MCF 10A (cell line): ENCODE results near the gene RGS4. TPM values are rescaled to one million over a fixed set of nuclear protein-coding genes. Genes with fewer than 3 reads are reported as not detected.

Source experiments
- BruUV-seq: library from RNA; stranded (reverse); fragments of 400-500 nt; replicated peaks from 2 replicates; lab custom pipeline; 2021; lab: Mats Ljungman, UMichigan
- CTCF ChIA-PET: fragments of 300-600 bp; sonication (Branson Sonifier 250); formaldehyde crosslinking; extraction: SDS; loops from one replicate; lab custom pipeline; 2021; ENCODE audit warnings: antibody characterized with exemption, inconsistent platforms; lab: Yijun Ruan, JAX
- POLR2A ChIA-PET: fragments of 300-600, 350-650 bp; sonication (Branson Sonifier 250); formaldehyde crosslinking; extraction: SDS; loops from one replicate; lab custom pipeline; 2020; ENCODE audit warnings: antibody characterized with exemption, inconsistent platforms; lab: Yijun Ruan, JAX
- DNase-seq: peaks from one replicate; pipeline ENCODE4 v3.0.0-alpha.2; 2018; ENCODE audit not compliant: unreplicated experiment
- H3K27ac Mint-ChIP-seq: one replicate; pipeline ENCODE4 v1.8.0; 2022; ENCODE audit warnings: mild to moderate bottlenecking, low read depth, mixed read lengths; ENCODE audit not compliant: unreplicated experiment
- H3K27me3 Mint-ChIP-seq: one replicate; pipeline ENCODE4 v1.8.0; 2022; ENCODE audit warnings: mixed read lengths; ENCODE audit not compliant: insufficient read depth, unreplicated experiment
- H3K36me3 Mint-ChIP-seq: one replicate; pipeline ENCODE4 v1.8.0; 2022; ENCODE audit warnings: mild to moderate bottlenecking, moderate library complexity, mixed read lengths; ENCODE audit not compliant: insufficient read depth, unreplicated experiment
- H3K4me1 Mint-ChIP-seq: one replicate; pipeline ENCODE4 v1.8.0; 2022; ENCODE audit warnings: mixed read lengths; ENCODE audit not compliant: insufficient read depth, unreplicated experiment
- H3K4me3 Mint-ChIP-seq: one replicate; pipeline ENCODE4 v1.8.0; 2022; ENCODE audit warnings: mild to moderate bottlenecking, moderate library complexity, mixed read lengths; ENCODE audit not compliant: unreplicated experiment
- H3K9me3 Mint-ChIP-seq: one replicate; pipeline ENCODE4 v1.8.0; 2022; ENCODE audit warnings: mixed read lengths; ENCODE audit not compliant: unreplicated experiment
- intact Hi-C: fragments of 100-400 bp; cut with micrococcal nuclease; formaldehyde crosslinking; loops from 2 replicates; pipeline ENCODE4 v1.14.1; 2022
- total RNA-seq: library from RNA; stranded (reverse); gene quantifications from 2 replicates; pipeline ENCODE4 v1.2.3, GENCODE V29; 2022
- TF ChIP-seq, protein P1 (sequence below): fragments of 200-600 bp; IDR thresholded peaks from one replicate; pipeline ENCODE4 v1.8.0; 2022; ENCODE audit warnings: antibody characterized with exemption, mild to moderate bottlenecking; ENCODE audit not compliant: unreplicated experiment

The RGS4 gene
- total RNA-seq, 1 experiment from 2014 or later, result 0.28 TPM

DNA sequence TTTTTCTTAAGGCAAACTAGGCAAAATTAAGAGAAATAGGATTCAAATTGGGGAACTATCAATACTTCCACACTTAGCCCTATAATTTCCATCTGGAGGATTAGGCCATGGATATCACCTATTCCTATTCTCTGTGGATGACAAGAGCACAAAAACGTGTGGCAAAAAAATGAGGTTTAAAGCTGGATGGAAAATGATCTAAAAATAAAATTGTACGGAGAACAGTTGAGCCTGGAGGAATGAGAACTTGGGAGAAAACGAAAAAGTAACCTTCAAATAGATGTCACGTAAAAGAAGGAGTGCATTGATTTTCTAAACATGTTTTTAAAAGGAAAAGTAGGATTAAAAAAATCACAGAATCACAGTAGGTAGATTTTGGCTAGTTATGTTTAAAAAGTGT lies 55.7 kb downstream of the RGS4 start:
- peaks cover 33% of the 10 kb centered on the region for H3K27me3 Mint-ChIP-seq
- no peaks in the 10 kb centered on the region for H3K4me1 Mint-ChIP-seq
- POLR2A ChIA-PET, result interaction anchor here (0.7 kb wide), 1 partner anchor 125 kb away, joined by 4 read pairs; no protein-coding TSS in a partner anchor
- no peak overlapping the region for H3K4me3 Mint-ChIP-seq
- no peaks in the 10 kb centered on the region for H3K36me3 Mint-ChIP-seq
- intact Hi-C loops, result no loop called here
- H3K9me3 Mint-ChIP-seq, result no peaks in the 10 kb centered on the region
- no peak overlapping the region for H3K27ac Mint-ChIP-seq
- DNase-seq, result no peak
- no TSS peak for BruUV-seq
- TF ChIP-seq, protein P1, sequence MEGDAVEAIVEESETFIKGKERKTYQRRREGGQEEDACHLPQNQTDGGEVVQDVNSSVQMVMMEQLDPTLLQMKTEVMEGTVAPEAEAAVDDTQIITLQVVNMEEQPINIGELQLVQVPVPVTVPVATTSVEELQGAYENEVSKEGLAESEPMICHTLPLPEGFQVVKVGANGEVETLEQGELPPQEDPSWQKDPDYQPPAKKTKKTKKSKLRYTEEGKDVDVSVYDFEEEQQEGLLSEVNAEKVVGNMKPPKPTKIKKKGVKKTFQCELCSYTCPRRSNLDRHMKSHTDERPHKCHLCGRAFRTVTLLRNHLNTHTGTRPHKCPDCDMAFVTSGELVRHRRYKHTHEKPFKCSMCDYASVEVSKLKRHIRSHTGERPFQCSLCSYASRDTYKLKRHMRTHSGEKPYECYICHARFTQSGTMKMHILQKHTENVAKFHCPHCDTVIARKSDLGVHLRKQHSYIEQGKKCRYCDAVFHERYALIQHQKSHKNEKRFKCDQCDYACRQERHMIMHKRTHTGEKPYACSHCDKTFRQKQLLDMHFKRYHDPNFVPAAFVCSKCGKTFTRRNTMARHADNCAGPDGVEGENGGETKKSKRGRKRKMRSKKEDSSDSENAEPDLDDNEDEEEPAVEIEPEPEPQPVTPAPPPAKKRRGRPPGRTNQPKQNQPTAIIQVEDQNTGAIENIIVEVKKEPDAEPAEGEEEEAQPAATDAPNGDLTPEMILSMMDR, result no peak
- CTCF ChIA-PET, result interaction anchor here (0.7 to 1.0 kb wide), 2 partner anchors 195 to 320 kb away, joined by 3 to 4 read pairs; no protein-coding TSS in a partner anchor

Other genes with a start within 250 kb of the RGS4 start
- not detected in 2 replicates for gene CCDC190, start 208.2 kb upstream of the RGS4 start, total RNA-seq
- gene RGS5, start 133.6 kb downstream of the RGS4 start, total RNA-seq, result 12.9 and 14.1 TPM in 2 replicates